NCI-H146 (cell line): ENCODE data around the gene GPER1.

ENCODE experiments used
- DNase-seq: peaks from one replicate; lab custom pipeline; 2025; lab: John Stamatoyannopoulos, UW

GPER1 gene

GRCh38 chr7:1090236-1090635, 2.3 kb downstream of the GPER1 start:
- DNase-seq: no peak

DNA sequence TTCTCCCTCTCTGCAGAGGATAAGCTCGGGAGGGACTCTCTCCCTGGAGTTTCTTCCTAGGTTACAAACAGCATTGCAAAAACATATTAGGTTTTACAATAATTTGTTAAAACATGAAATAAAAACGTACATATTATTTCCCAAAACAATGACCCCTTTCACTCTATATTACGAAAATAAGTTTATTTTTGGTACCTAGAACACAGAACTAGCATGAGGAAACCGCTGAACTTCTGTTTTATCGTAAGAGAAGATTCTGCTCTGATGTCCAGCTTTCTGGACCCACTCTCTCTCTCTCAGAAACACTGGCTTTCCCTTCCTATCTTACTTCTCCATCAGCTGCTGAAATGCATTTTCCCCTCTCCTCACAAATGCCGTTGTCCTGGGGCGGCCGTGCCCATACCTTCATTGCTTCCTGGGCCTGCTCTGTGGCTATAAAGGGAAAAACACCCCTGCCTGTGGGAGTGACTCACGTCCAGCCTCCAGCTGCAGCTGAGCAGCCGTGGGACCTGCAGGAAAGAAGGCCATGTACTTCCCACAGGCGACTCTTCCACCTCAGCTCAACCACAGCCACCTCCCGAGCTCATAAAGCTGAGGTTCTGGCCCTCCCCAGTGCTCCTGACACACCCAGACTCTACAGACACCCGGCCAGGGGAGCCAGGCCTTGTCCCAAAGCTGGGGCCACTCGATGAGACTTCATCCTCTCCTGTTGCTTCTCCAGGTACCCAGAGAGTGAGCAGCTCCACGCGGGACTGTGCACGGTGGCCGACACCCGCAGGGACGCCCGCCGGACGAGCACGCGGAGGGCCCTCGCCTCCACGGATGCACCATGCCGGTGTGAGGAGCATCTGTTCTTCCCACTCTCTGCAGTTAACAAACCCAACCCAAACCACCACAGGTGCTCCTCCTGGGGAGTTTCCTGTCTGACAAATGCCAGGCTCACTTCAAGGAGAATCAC, 3.1 kb downstream of the GPER1 start:
- DNase-seq: no peak

DNA sequence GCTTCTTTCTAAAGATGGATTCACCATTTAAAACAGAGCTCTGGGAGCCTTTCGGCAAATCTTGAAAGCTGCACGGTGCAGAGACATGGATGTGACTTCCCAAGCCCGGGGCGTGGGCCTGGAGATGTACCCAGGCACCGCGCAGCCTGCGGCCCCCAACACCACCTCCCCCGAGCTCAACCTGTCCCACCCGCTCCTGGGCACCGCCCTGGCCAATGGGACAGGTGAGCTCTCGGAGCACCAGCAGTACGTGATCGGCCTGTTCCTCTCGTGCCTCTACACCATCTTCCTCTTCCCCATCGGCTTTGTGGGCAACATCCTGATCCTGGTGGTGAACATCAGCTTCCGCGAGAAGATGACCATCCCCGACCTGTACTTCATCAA, 3.7 kb downstream of the GPER1 start:
- DNase-seq: no peak

DNA sequence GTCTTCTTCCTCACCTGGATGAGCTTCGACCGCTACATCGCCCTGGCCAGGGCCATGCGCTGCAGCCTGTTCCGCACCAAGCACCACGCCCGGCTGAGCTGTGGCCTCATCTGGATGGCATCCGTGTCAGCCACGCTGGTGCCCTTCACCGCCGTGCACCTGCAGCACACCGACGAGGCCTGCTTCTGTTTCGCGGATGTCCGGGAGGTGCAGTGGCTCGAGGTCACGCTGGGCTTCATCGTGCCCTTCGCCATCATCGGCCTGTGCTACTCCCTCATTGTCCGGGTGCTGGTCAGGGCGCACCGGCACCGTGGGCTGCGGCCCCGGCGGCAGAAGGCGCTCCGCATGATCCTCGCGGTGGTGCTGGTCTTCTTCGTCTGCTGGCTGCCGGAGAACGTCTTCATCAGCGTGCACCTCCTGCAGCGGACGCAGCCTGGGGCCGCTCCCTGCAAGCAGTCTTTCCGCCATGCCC, 4.3 kb downstream of the GPER1 start:
- DNase-seq: no peak

DNA sequence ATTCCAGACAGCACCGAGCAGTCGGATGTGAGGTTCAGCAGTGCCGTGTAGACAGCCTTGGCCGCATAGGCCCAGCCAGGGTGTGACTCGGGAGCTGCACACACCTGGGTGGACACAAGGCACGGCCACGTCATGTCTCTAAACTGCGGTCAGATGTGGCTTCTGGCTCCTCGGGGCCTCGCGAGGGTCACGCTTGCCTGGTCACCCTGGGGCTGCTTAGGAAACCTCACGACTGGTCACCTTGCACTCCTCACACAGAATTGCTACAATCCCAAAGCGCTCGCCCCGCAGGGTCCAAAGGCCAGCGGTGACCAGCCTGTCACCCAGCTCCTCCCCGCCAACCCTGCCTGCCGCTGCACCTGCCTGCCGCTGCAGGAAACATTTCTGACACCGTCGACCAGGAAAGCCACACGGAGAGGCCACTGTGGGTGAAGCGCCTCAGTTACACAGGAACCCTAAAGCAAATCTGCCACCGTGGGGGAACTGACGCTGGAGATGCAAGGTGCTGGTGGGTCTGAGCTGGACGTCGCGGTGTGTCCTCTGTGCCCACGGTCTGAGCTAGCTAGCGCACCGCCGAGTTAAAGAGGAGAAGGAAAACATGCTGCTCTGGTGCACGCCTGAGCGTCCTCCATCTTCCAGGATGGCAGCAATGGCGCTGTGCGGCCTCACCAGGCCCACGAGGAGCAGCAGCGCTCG, 5.0 kb downstream of the GPER1 start:
- no peak for DNase-seq

DNA sequence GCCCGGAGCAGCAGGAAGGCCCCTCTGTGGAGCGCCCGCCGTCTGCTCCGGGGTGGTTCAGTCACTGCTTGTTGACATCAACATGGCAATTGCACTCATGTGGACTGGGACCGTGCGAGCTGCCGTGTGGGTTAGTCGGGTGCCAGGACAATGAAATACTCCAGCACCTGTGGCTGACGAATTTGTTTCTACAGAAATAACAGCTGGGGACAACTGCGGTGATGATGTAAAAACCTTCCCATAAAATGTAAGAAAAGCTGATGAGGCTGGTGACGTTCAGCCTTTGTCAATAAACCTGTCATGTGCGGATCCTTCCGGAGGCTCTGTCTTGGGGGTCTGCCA, 5.6 kb downstream of the GPER1 start:
- DNase-seq: no peak

DNA sequence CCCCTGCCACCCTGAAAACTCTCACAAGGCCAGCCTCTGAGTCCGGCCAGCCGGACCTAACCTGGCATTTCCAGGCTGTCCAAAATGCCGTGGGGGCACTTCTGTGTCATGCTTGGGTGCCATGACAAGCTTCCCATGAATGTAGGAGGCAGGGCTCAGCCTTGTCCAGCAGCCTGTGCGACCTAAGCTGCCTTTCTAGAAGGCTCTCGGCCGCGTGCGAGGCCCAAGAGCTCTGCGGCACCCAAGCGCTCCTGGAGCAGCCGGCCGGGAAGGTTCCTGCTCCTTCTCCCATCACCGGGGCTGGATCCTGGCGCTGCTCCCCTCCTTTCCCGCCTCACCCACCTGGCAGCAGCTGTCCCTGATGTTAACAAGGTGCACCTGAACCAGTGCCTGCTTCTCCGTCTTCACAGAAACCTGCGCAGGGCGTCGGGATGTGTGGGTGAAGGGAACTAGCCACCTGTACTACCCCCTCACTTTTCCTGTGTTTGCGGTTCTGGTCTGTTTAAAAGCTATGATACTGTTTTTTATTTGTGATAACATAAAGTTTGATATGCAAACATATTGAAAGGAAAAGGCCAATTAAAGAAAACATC, 6.1 kb downstream of the GPER1 start:
- DNase-seq: no peak

DNA sequence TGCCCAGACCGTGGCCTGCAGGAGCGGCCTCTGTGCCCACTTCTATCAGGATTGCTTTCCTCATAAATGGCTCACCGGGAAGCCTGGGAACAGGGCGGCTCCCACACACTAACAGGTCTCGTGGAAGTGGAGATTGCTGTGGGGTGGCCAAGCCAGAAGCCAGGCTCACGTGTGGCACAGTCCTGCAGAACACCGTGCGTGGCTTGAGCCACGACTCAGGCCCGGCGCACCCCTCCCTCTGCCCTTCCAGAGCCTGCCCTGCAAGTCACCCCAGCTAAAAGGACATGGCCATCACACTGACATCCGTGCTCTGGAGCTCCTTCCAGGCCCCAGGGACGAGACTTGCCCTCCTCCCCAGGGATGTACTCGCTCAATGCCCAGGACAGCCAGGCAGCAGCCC, 7.0 kb downstream of the GPER1 start:
- no peak for DNase-seq

- DNase-seq: no peak
These were observed 7.8 kb downstream of the GPER1 start for GRCh38 chr7:1095621-1096155.

DNA sequence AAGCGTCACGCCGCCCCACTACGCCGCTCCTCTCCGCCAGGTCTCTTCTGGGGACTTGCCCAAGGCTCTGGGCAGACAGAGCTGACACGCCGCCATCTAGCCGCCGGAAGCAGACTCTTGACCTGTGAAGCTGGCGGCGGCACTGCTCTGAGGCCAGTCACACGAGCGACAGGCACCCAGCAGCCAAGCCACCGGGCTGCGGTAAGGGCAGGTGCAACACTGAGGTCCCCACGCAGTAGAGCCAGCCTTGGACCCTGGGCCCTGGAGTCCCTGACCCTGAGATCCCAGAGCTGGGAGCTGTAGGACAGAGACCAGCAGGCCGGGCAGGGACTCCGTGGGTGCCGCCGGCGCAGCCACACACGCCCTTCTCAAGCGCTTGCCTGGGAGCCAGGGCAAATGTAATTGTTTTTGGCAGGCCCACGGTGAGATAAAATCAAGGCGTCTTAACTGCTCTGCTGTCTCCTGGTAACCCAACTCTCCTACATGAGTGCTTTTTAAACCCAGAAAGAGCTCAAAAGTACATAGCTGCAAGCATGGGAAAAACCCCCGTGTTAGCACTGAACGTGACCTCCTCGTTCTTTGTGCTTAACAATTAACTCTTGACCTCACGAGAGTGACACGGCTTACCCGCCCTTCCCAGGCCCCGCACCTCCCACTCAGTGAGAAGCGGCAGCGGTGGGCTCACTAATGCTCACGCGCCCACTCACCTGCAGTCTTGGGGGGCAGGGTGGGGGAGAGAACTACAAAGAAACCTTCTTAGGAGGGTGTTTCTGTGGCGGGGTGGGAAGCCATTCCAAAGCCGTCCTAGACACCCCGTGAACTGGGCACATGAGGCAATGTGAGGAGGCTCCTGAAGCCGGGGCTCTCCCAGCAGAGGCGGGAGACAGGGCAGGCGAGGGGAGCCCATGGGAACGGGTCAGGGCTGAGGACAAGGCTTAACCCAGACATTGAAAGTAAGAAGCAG, 8.5 kb downstream of the GPER1 start:
- no peak for DNase-seq

DNA sequence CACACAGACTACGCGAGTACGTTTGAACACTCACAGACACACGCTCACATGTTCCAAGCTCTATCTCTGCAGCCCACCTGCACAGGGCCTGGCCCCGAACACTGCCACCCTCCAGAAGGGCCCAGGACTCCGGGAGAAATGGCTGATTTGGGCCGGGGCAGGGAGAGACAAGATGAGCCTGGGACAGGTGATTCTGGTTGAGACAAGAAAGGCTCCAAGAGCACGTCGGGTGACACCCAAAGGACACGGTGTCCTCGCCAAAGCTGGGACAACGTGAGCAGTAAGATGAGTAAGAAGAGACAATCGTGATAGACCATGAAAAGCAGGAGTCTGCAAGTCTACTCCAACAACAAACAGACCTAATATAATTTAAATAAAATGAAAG, 9.2 kb downstream of the GPER1 start:
- DNase-seq: no peak

- no peak for DNase-seq
These were observed 10.6 kb downstream of the GPER1 start for GRCh38 chr7:1098243-1099153.

DNA sequence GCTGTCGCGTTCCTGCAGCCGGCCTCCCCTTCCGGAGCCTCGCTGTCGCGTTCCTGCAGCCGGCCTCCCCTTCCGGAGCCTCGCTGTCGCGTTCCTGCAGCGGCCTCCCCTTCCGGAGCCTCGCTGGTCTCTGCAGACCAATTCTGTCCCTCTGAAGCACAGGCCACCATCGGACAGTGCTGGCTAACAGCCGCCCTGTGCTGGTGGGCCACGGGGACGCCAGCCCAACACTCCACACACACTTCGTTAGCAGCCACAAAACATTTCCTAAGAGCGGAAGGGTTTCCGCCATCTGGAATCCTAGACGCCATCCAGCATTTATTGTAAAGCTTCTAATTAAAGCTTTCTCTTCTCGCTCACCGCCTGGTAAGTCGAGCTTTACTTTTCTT, 11.2 kb downstream of the GPER1 start:
- no peak for DNase-seq

DNA sequence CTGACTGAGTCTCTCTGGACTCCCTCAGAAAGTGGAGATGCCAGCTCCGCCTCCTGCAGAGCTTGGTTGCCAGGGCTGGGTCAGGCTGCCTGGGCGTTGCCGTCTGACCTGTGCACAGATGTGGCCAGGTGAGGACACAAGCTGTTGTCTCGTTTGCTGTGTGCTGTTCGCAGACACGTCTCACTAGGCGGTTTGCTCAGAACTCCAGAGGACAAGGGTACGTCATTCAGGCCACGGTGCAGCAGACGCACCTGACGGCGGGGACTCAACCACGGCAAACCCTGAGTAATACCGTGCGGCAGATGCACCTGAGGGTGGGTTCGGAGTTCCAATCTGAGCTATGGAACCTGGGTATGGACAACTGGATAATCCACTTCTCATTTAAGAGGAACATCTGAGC, 11.7 kb downstream of the GPER1 start:
- DNase-seq: no peak

- no peak for DNase-seq
These were observed 12.5 kb downstream of the GPER1 start for GRCh38 chr7:1100386-1100785.

GRCh38 chr7:1100834-1101562, 13.1 kb downstream of the GPER1 start:
- DNase-seq: no peak

DNA sequence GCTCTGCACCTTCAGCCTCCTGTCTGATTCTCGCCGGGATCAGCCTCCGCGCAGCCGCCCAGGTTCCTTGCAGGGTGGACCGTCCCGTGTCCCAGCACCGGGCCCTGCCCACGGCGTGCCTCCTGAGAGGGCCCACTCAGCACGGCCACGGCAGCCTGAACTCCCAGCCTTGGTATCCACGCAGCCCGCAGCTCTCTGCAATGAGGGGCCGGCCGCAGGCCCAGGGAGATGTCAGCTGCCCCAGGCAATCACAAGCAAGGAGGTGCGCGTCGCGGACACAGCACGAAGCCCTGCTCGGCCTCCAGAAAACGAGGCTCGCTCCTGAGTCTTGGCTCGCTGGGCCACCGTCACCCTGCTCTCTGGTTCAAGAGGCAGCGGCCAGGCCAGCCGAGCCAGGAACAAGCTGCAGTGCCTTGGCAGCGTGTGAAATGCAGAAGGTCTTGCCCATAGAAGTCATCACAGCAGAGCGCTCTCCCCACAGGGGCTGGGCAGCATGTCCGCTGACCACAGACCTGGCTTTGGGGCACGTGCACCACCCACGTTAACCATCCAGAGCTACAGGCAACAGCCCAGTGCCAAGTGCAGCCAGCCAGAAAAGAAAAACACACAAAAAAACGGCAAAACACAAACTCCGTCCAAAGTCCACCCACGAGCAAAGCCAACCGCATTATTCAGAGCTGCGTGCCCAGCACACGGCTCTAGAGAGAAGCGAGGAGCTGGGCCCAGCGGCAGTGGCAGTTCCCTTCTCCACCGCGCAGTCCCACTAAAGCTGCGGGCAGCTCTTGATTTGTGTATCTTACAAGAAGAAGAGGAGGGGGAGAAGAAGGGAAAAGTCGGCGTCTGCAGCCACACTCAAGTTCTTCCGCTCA, 13.9 kb downstream of the GPER1 start:
- no peak for DNase-seq

DNA sequence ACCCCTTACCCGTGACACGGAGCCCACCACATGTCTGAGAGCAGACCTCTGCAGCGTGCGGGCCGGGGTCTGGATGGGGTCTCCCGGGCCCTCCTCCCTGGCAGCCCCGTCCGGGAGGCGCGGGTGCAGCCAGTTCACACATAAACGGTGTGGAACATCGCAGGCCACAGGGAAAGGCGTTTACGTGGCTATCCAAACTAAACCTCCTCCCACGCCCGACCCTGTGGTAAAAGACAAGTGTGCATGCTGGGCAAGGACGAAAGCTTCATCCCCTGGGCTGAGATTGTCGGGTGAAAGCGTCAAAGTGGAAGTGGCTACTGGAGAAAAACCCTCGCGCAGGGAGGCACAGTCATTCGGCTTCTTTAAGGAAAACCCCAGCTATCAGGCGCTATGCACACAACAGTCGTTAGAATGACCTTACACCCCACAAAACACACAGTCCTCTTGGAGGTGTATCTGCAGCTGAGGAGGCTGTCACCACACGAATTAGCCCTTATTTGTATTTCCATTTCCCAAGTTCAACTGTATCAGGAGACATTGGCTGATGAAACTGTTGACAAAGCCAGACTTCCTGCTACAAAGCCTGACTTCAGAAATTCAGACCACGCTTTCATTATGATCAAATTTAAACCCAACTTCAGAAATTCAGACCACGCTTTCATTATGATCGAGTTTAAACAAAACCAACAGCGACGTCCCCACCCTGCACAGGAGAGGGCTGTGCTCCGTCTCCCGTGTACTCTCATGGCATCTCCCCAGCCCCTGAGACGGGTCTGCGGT, 15.3 kb downstream of the GPER1 start:
- DNase-seq: no peak
